RWPE1 (cell line): ENCODE data around the gene MYH14.
"Not testable (repeated sequence)": the region's sequence is repeated elsewhere in the genome, so short reads cannot be mapped to it uniquely, and the experiment has no call there.

ENCODE experiments used
- CTCF ChIA-PET: fragments of 350-600 bp; sonication (Branson Sonifier 250); formaldehyde crosslinking; extraction: SDS; loops from one replicate; lab custom pipeline; 2021; lab: Yijun Ruan, JAX
- POLR2A ChIA-PET: fragments of 400-600 bp; formaldehyde crosslinking; extraction: SDS; loops from one replicate; lab custom pipeline; 2020; ENCODE audit warnings: antibody characterized with exemption; ENCODE audit not compliant: low non-redundant PET; lab: Yijun Ruan, JAX
- DNase-seq: peaks from one replicate; pipeline ENCODE4 v3.0.0; 2012; ENCODE audit warnings: low spot score
- H3K27ac ChIP-seq: fragments of 450-650 bp; 2 replicates; pipeline ENCODE4 v1.5.1; 2017
- CTCF ChIP-seq: fragments of 450-650 bp; conservative IDR thresholded peaks from 2 replicates; pipeline ENCODE4 v1.5.1; 2017; ENCODE audit warnings: low read depth, mild to moderate bottlenecking

Gene MYH14

GRCh38 chr19:50352242-50352641, 148.8 kb downstream of the MYH14 start:
- no peak for DNase-seq
- no peak for TF ChIP-seq CTCF
- ChIA-PET POLR2A (no interaction called here), CTCF (interaction anchor here (0.6 to 1.1 kb wide), 3 partner anchors 12 to 100 kb away, joined by 3 to 4 read pairs (median 3); no protein-coding TSS in a partner anchor)
- no peak overlapping the region for H3K27ac ChIP-seq

DNA sequence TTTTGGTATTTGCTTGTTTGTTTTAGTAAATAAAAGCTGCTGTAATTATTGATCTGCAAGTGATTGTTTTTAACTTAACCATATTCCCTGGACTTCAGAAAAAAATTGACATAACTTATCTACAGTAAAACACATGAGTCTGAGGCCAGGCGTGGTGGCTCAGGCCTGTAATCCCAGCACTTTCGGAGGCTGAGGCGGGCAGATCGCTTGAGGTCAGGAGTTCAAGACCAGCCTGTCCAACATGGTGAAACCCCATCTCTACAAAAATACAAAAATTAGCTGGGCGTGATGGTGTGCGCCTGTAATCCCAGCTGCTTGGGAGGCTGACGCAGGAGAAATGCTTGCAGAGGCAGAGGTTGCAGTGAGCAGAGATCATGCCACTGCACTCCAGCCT, 150.1 kb downstream of the MYH14 start:
- H3K27ac ChIP-seq, POLR2A ChIA-PET, DNase-seq: not testable (repeated sequence)
- CTCF ChIA-PET, result interaction anchor here (0.5 to 1.1 kb wide), 3 partner anchors 14 to 189 kb away, joined by 3 to 6 read pairs (median 4); no protein-coding TSS in a partner anchor

- DNase-seq, result no peak
- ChIA-PET POLR2A (no interaction called here), CTCF (interaction anchor here (0.6 to 1.5 kb wide), 8 partner anchors 11 to 799 kb away, joined by 3 to 10 read pairs (median 4); partner anchors contain the start of gene NR1H2)
- no peak for TF ChIP-seq CTCF
- 0 out of 2 replicates have a peak overlapping the region, but pooled peaks have one; percentile 40 for H3K27ac ChIP-seq
These were observed 153.3 kb downstream of the MYH14 start for GRCh38 chr19:50356691-50357177.

GRCh38 chr19:50357178-50358100, 154.0 kb downstream of the MYH14 start:
- TF ChIP-seq CTCF, result peak; percentile 87
- H3K27ac ChIP-seq, result peak overlapping the region; percentile 40
- no peak for DNase-seq
- ChIA-PET POLR2A (no interaction called here), CTCF (interaction anchor here (0.5 to 1.5 kb wide), 15 partner anchors 11 to 1062 kb away, joined by 3 to 10 read pairs (median 3); partner anchors contain the start of gene NR1H2)

DNA sequence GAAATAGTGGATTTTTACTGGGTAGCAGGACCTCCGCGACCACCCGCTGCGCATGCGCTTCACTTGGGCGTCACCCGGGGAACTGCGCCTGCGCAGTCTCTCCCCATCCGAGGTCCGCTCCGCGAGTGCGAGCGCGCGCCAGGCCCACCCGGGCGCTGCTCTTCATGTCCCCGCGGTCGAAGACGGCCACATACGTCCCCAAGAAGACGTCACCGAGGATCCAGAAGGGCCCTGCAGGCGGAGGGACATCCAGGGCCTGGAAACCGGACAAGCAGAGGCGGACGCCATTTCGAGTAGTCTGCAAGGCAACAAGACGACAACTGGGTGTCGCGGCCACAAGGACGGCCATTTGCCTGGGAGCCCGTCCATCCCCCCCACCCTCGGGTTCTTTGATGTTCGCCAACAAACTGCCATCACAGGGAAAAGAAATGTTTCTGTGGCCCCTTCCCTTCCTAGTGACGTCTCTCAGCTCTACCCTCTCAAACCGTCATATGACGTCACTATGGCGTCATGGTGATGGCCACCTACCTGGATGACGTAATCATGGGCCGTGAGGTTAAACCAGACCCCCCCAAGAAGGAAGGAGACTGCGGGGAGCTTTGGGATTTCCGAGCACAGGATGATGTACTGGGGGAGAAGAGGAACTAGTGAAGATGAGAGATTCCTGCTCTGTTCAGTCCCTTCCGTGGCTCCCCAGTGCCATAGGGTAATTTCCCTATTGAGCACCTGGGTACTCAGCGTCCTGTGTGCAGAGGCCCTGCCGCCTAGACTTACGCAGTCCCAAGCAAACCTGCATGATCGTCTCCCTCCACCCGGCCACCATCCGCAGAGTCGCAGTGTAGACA, 155.3 kb downstream of the MYH14 start:
- DNase-seq, result peak; percentile 79
- TF ChIP-seq CTCF, result no peak
- no peak overlapping the region for H3K27ac ChIP-seq
- POLR2A ChIA-PET, result no interaction called here
- CTCF ChIA-PET, result interaction anchor here (0.6 kb wide), 1 partner anchor 198 kb away, joined by 3 read pairs; no protein-coding TSS in a partner anchor

DNA sequence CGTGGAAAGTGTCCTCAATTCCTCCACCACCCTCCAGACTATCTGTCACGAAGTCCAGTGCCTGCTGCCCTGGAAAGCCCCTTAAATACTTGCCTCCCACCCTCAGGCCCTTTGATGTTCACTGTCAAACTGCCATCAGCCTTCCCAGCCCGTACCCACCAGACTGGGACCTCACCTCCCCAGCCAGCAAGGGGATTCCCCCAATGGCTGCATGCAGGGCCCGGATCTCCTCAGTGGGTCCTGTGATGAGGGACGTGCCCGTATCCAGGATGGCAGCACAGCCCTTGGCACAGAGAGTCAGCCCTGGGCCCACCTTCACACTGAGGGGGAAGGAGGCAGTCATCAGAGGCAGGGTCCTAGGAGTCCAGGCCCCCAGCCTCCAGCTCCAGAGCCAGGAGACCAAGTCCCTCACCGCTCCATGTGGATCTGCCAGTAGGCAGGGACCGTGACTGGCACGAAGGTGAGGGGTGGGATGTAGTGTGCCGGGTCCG, 156.0 kb downstream of the MYH14 start:
- DNase-seq, result no peak
- no peak for TF ChIP-seq CTCF
- CTCF ChIA-PET, result interaction anchor here (1.3 kb wide), 1 partner anchor 10 kb away, joined by 5 read pairs; no protein-coding TSS in a partner anchor

More for the DNA sequence above, 156.0 kb downstream of the MYH14 start:
- POLR2A ChIA-PET, result no interaction called here
- H3K27ac ChIP-seq, result no peak overlapping the region
